Measurements from ENCODE around the gene DPF3.

GRCh38 chr14:72909163-72909562 lies 15.3 kb upstream of the DPF3 start:
- no peak for TF ChIP-seq CTCF (IDR thresholded peaks at IDR 0.05)
- no peak for TF ChIP-seq POLR2A (IDR thresholded peaks at IDR 0.05)

Data from heart left ventricle (tissue), 13 donors.